Common myeloid progenitor, CD34-positive (primary cell): ENCODE measurements around the gene SPATA31D1.

Experiments used
- CTCF ChIA-PET: fragments of 350-600 bp; sonication (Branson Sonifier 250); formaldehyde crosslinking; loops from one replicate; lab custom pipeline; 2021; ENCODE audit warnings: antibody characterized with exemption; lab: Charles Lee
- POLR2A ChIA-PET: fragments of 350-600 bp; sonication (Branson Sonifier 250); formaldehyde crosslinking; loops from one replicate; lab custom pipeline; 2021; ENCODE audit warnings: antibody characterized with exemption; lab: Charles Lee
- DNase-seq, 3 donors: peaks; one replicate each; pipeline versions ENCODE4 v3.0.0 to v3.0.0-alpha.2; 2013
- H3K27ac ChIP-seq, 2 experiments: 1 replicate in 1 of 2; 2 replicates in 1 of 2; pipeline ENCODE4 v1.7.0; 2013; ENCODE audit warnings: inconsistent platforms in 2 of 2, low read length in 2 of 2, mild to moderate bottlenecking in 2 of 2, low read depth in 1 of 2, moderate library complexity in 1 of 2; ENCODE audit not compliant: severe bottlenecking in 2 of 2, insufficient read depth in 1 of 2, poor library complexity in 1 of 2
- H3K27me3 ChIP-seq, 5 experiments: replicated peaks in 2 of 5; 1 replicate in 3 of 5; 2 replicates in 2 of 5; pipeline versions ENCODE4 v1.6.1 to v1.7.0; 2013; ENCODE audit warnings: low read length in 4 of 5, mild to moderate bottlenecking in 2 of 5, moderate library complexity in 2 of 5, inconsistent platforms in 1 of 5; ENCODE audit not compliant: insufficient read depth in 5 of 5, control insufficient read depth in 4 of 5
- H3K36me3 ChIP-seq, 4 experiments: 1 replicate in 2 of 4; 2 replicates in 2 of 4; pipeline versions ENCODE4 v1.6.1 to v1.7.0; 2013; ENCODE audit warnings: low read length in 3 of 4, control low read depth in 1 of 4, mild to moderate bottlenecking in 1 of 4; ENCODE audit not compliant: control insufficient read depth in 4 of 4, insufficient read depth in 4 of 4
- H3K4me1 ChIP-seq, 4 experiments: 1 replicate in 3 of 4; 2 replicates in 1 of 4; pipeline versions ENCODE4 v1.6.1 to v1.7.1; 2013; ENCODE audit warnings: low read length in 3 of 4, mild to moderate bottlenecking in 3 of 4, control low read depth in 1 of 4, inconsistent platforms in 1 of 4, moderate library complexity in 1 of 4; ENCODE audit not compliant: control insufficient read depth in 4 of 4, insufficient read depth in 4 of 4; ENCODE audit errors: control extremely low read depth in 1 of 4
- H3K4me3 ChIP-seq, 7 experiments: 1 replicate in 4 of 7; 2 replicates in 3 of 7; pipeline versions ENCODE4 v1.5.1 to v1.7.0; 2013; ENCODE audit warnings: mild to moderate bottlenecking in 7 of 7, low read length in 6 of 7, moderate library complexity in 6 of 7, inconsistent platforms in 2 of 7, low read depth in 2 of 7, control low read depth in 1 of 7; ENCODE audit not compliant: insufficient read depth in 4 of 7, control insufficient read depth in 1 of 7; ENCODE audit errors: extremely low read depth in 1 of 7
- H3K9me3 ChIP-seq, 5 experiments: 1 replicate in 4 of 5; 2 replicates in 1 of 5; pipeline versions ENCODE4 v1.6.1 to v1.7.1; 2013; ENCODE audit warnings: low read length in 4 of 5, mild to moderate bottlenecking in 2 of 5, inconsistent platforms in 1 of 5, low read depth in 1 of 5, moderate library complexity in 1 of 5; ENCODE audit not compliant: control insufficient read depth in 4 of 5, insufficient read depth in 2 of 5; ENCODE audit errors: control extremely low read depth in 1 of 5
- WGBS: methylation state at CpG from one replicate; pipeline ENCODE4 v1.1.5; 2013; ENCODE audit not compliant: insufficient coverage; 5-methylcytosine and 5-hydroxymethylcytosine counted together

SPATA31D1 gene

DNA sequence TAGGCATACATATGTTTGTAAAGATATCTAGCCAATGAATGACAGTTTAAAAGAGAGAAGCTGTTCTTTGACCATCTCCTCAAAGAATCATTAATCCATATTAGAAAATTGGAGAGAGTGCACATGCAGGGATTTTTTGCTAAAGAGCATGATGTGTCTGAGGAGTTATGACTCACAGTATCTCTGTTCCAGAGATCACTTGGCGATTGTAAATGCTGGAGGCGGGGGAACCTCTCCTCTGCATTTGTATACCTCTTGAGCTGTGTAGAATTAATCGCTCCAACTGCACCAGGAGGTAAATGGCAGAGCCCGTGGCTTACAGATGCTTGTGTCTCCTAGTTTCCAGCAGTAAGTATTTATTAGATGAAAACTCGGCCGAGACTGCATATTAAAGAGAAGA is 3.6 kb upstream of the SPATA31D1 start:
- Histone ChIP-seq H3K27me3 (peaks cover 0 to 2% (median 0%) of the 10 kb centered on the region in 5 experiments), H3K4me3 (no peak overlapping the region), H3K4me1 (no peaks in the 10 kb centered on the region), H3K36me3 (no peaks in the 10 kb centered on the region), H3K9me3 (peaks cover 0 to 2% (median 0%) of the 10 kb centered on the region in 5 experiments), H3K27ac (no peak overlapping the region)
- DNase-seq = no peak
- ChIA-PET POLR2A (no interaction called here), CTCF (no interaction called here)
- 96% methylated on average over 6 of the region's 6 CpGs for WGBS

DNA sequence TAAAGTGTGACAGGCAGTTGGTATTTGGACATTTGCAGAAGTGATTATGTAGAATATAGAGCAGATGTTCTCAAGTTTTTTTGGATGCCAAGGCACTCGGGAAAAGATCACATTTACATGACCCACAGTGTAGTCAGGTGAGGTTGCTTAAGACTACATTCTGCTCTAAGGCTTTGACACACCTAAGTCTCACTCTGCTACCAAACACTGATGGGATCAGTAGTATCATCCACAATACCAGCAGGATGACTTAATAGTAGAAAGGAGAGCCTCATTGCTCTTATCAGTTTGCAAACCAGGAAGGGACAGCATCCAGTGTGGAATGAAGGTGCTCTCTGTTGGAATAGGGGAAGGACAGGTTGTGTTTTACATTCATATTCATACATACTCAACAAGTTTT is 2.5 kb upstream of the SPATA31D1 start:
- no peak overlapping the region for H3K27ac ChIP-seq
- no peak for DNase-seq
- ChIA-PET CTCF (no interaction called here), POLR2A (no interaction called here)
- no CpG with 5 or more reads among the region's 1 CpG for WGBS
- no peaks in the 10 kb centered on the region for H3K4me1 ChIP-seq
- H3K36me3 ChIP-seq = no peaks in the 10 kb centered on the region
- H3K27me3 ChIP-seq = peaks cover 0 to 2% (median 0%) of the 10 kb centered on the region in 5 experiments
- H3K9me3 ChIP-seq = peaks cover 0 to 2% (median 0%) of the 10 kb centered on the region in 5 experiments
- H3K4me3 ChIP-seq = no peak overlapping the region

DNA sequence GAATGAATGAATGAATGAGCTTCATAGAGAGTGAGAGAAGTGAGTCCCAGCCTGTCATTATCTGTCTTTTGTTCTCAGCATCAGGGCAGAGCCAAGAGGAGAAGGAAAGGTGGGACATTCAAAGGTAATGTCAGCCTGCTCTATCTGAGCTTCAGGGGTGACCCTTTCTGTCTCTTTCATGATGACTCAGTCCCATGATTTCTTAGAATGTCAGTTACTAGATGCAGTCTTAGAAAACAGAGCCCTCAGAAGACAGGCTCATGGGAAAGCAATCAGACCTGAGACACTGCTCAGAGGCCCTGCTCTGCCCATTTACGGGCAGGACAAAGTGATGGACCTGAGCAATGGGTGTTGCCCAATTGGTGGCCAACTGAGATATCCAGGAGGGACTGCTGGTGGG is 1.1 kb downstream of the SPATA31D1 start:
- ChIA-PET POLR2A (no interaction called here), CTCF (no interaction called here)
- 100% methylated on average over 1 of the region's 1 CpG for WGBS
- Histone ChIP-seq H3K9me3 (no peaks in the 10 kb centered on the region), H3K27ac (no peak overlapping the region), H3K4me1 (no peaks in the 10 kb centered on the region), H3K4me3 (no peak overlapping the region), H3K36me3 (no peaks in the 10 kb centered on the region), H3K27me3 (no peaks in the 10 kb centered on the region)
- no peak for DNase-seq

DNA sequence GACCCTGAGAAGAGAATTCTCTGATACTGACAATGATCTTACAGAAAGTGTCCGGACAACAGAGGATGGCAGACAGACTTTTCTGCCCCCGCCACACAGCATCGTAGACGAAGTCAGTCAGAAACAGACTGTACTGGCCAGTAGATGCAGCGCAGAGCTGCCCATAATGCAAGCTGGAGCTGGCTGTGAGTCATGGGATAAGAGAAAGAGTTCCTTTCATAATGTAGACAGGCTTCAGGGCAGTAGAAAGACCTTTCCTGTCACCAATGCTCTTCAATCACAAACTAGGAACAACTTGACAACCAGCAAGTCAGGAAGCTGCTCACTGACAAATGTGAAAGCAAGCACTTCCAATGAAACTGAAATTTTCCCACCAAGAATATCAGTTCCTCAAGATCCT is 5.1 kb downstream of the SPATA31D1 start:
- no peaks in the 10 kb centered on the region for H3K27me3 ChIP-seq
- H3K9me3 ChIP-seq = no peaks in the 10 kb centered on the region
- DNase-seq = no peak
- 90% methylated on average over 5 of the region's 5 CpGs for WGBS
- no peaks in the 10 kb centered on the region for H3K36me3 ChIP-seq
- POLR2A ChIA-PET = no interaction called here
- H3K4me1 ChIP-seq = no peaks in the 10 kb centered on the region
- H3K27ac ChIP-seq = no peak overlapping the region
- H3K4me3 ChIP-seq = no peak overlapping the region
- CTCF ChIA-PET = no interaction called here

DNA sequence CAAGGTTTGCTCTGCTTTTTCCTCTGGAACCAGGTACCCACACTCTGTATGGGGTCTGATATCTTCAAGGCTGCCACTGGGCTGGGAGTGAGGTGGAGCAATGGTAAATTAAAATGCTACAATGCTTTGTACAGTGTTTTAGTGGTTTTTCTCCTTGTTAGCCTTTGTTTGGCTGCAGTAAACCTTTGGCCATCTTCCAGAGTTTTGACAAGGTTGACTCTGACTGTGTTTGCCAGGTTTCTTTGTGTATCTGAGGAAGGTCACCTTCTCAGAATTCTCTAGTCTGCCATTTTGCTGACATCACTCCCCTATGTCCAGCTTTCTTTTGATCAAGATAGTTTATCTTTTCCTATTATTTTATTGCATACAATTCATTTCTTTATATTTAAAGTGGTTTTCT is 11.2 kb downstream of the SPATA31D1 start:
- CTCF ChIA-PET = no interaction called here
- DNase-seq = no peak
- POLR2A ChIA-PET = no interaction called here

DNA sequence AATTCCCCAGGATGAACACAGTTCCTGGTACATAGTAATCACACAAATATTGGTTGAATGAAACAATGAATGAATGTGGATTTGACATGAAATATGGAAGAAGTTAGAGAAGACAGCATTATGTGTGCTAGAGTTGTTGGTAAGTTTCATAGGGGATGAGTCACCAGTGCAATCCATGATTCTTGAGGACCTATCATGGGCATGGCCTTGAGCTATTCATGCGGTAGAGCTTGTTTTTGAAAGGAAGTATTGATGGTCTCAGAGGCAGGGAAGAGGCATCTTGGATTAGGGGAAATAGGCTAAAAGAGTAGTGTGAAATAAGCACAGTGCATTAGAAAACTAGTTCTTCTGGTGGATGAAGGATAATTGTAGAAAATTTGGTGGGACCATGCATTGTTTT is 22.1 kb downstream of the SPATA31D1 start:
- ChIA-PET CTCF (no interaction called here), POLR2A (no interaction called here)
- no peaks in the 10 kb centered on the region for H3K36me3 ChIP-seq

More for the DNA sequence above, 11.2 kb downstream of the SPATA31D1 start:
- H3K4me1 ChIP-seq = no peaks in the 10 kb centered on the region
- no peak overlapping the region for H3K27ac ChIP-seq
- H3K27me3 ChIP-seq = no peaks in the 10 kb centered on the region
- H3K4me3 ChIP-seq = no peak overlapping the region
- no peaks in the 10 kb centered on the region for H3K9me3 ChIP-seq
- H3K36me3 ChIP-seq = no peaks in the 10 kb centered on the region

DNA sequence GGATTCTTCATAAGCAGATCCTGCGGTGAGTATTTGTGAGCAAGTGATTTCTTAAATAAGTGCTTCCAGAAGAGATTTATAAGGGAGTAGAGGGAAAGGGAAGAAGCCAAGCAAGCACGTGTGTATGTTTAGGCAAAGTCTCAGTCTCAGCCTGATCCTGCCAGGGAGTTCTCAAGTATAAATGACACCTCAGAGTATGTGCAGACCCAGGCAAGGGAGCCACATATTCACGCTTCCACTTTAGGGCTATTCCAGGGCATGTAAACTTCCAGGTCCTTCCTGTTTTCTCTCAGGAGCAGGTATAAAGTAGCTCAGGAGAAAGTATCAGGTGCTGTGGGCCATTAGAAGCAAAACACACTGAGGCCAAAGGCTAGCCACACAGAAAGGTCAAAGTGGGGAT is 22.6 kb downstream of the SPATA31D1 start:
- POLR2A ChIA-PET = no interaction called here
- Histone ChIP-seq H3K9me3 (peaks cover 0 to 6% (median 0%) of the 10 kb centered on the region in 5 experiments), H3K4me3 (no peak overlapping the region), H3K27me3 (no peaks in the 10 kb centered on the region), H3K4me1 (no peaks in the 10 kb centered on the region), H3K36me3 (no peaks in the 10 kb centered on the region), H3K27ac (no peak overlapping the region)
- 100% methylated on average over 2 of the region's 3 CpGs for WGBS
- CTCF ChIA-PET = no interaction called here
- no peak for DNase-seq

More for the DNA sequence above, 22.1 kb downstream of the SPATA31D1 start:
- H3K9me3 ChIP-seq = peaks cover 0 to 6% (median 0%) of the 10 kb centered on the region in 5 experiments
- H3K4me1 ChIP-seq = no peaks in the 10 kb centered on the region
- no peak for DNase-seq
- WGBS = 100% methylated on average over 1 of the region's 1 CpG
- H3K27me3 ChIP-seq = no peaks in the 10 kb centered on the region
- no peak overlapping the region for H3K4me3 ChIP-seq
- no peak overlapping the region for H3K27ac ChIP-seq
